HPDE6-E6E7 (cell line): Measurements from ENCODE around the gene VIT.
"Not testable (repeated sequence)": the region's sequence is repeated elsewhere in the genome, so short reads cannot be mapped to it uniquely, and the experiment has no call there.

Experiments
- DNase-seq: peaks from one replicate; pipeline ENCODE4 v3.0.0; 2011; ENCODE audit warnings: missing footprints; ENCODE audit errors: extremely low spot score

Gene VIT

GRCh38 chr2:36807223-36807886 is 110.8 kb downstream of the VIT start:
- DNase-seq, result no peak

- DNase-seq, result no peak
Measured at GRCh38 chr2:36808386-36809068, 112.0 kb downstream of the VIT start.

GRCh38 chr2:36809069-36809445 is 112.5 kb downstream of the VIT start:
- DNase-seq, result no peak

GRCh38 chr2:36811071-36811470 is 114.6 kb downstream of the VIT start:
- no peak for DNase-seq

- no peak for DNase-seq
Measured at GRCh38 chr2:36812196-36812595, 115.7 kb downstream of the VIT start.

- DNase-seq, result no peak
Measured at GRCh38 chr2:36818542-36818941, 122.0 kb downstream of the VIT start.

- no peak for DNase-seq
Measured at GRCh38 chr2:36819095-36819711, 122.7 kb downstream of the VIT start.

- DNase-seq, result no peak
Measured at GRCh38 chr2:36820942-36821605, 124.6 kb downstream of the VIT start.

- DNase-seq, result no peak
Measured at GRCh38 chr2:36823862-36824261, 127.4 kb downstream of the VIT start.

GRCh38 chr2:36824273-36824672 is 127.8 kb downstream of the VIT start:
- no peak for DNase-seq

GRCh38 chr2:36824683-36825082 is 128.2 kb downstream of the VIT start:
- not testable (repeated sequence) for DNase-seq

GRCh38 chr2:36831185-36831584 is 134.7 kb downstream of the VIT start:
- no peak for DNase-seq

GRCh38 chr2:36834203-36834602 is 137.7 kb downstream of the VIT start:
- DNase-seq, result no peak

- no peak for DNase-seq
Measured at GRCh38 chr2:36834731-36835524, 138.4 kb downstream of the VIT start.

GRCh38 chr2:36839976-36840617 is 143.6 kb downstream of the VIT start:
- no peak for DNase-seq

- DNase-seq, result no peak
Measured at GRCh38 chr2:36843838-36844237, 147.3 kb downstream of the VIT start.

- DNase-seq, result no peak
Measured at GRCh38 chr2:36849265-36849664, 152.8 kb downstream of the VIT start.

- no peak for DNase-seq
Measured at GRCh38 chr2:36854241-36854640, 157.7 kb downstream of the VIT start.

GRCh38 chr2:36855429-36855828 is 158.9 kb downstream of the VIT start:
- no peak for DNase-seq

- no peak for DNase-seq
Measured at GRCh38 chr2:36857713-36858112, 161.2 kb downstream of the VIT start.
